ENCODE measurements around the gene MYOF. TPM values are rescaled to one million over a fixed set of nuclear protein-coding genes. Genes with fewer than 3 reads are reported as not detected.
"Not testable (repeated sequence)": the region's sequence is repeated elsewhere in the genome, so short reads cannot be mapped to it uniquely, and the experiment has no call there.

MYOF gene
- total and polyA plus RNA-seq, 9 of the 15 experiments (the other 6 are each of a cell fraction or from before 2014, with no cell fraction given) = 0.06 to 0.27 TPM; not detected in 7

- no peak for ATAC-seq
- no peaks in the 10 kb centered on the region for H3K36me3 ChIP-seq (ENCODE audit: control insufficient read depth, insufficient read depth, low read length)
- H3K79me2 ChIP-seq (ENCODE audit: control insufficient read depth, insufficient read depth, low read length) = no peaks in the 10 kb centered on the region
- H3K27me3 ChIP-seq (ENCODE audit: control insufficient read depth in 2 of 2, insufficient read depth in 2 of 2, low read length in 2 of 2) = peaks cover 4 to 33% of the 10 kb centered on the region in 2 experiments
- H3K9me3 ChIP-seq (replicated peaks; ENCODE audit: control insufficient read depth, insufficient read depth, low read depth, low read length) = no peaks in the 10 kb centered on the region
- H3K9ac ChIP-seq (ENCODE audit: insufficient read depth in 1 of 2, low read depth in 2 of 2, low read length in 2 of 2) = no peak overlapping the region
- intact Hi-C loops (cut with micrococcal nuclease) = no loop called here
- ChIA-PET CTCF (ENCODE audit: low intra/inter-chr PET ratio) (no interaction called here), POLR2A (no interaction called here)
- no peaks in the 10 kb centered on the region; a peak in 1 of 5 replicates for H3K4me1 ChIP-seq (replicated peaks in 1 of 2; ENCODE audit: control insufficient read depth in 2 of 2, insufficient read depth in 2 of 2, low read length in 2 of 2)
- no peak for FAIRE-seq
- in situ Hi-C loops (cut with MboI) = no loop called here
- BruUV-seq (replicated peaks) = no TSS peak
- no peaks in the 10 kb centered on the region for H4K20me1 ChIP-seq (replicated peaks; ENCODE audit: control insufficient read depth, insufficient read depth, low read length)
- no peak overlapping the region for H3K4me2 ChIP-seq (ENCODE audit: insufficient read depth, low read length)
- H2AFZ ChIP-seq (ENCODE audit: low read depth, low read length) = no peak overlapping the region
- no peak overlapping the region for H3K4me3 ChIP-seq
- H3K27ac ChIP-seq (ENCODE audit: extremely low read depth, low read depth, low read length) = no peak overlapping the region
- H3K9me1 ChIP-seq (ENCODE audit: control insufficient read depth, insufficient read depth, low read length) = no peaks in the 10 kb centered on the region
- WGBS (ENCODE audit: insufficient coverage, low coverage, missing lambda C conversion rate) = 2% methylated on average over 5 of the region's 5 CpGs
- no peak for DNase-seq (ENCODE audit: extremely low read depth in 1 of 4, low spot score in 3 of 4)
- no peak for TF ChIP-seq RUNX1 (IDR thresholded peaks at IDR 0.05; ENCODE audit: low read depth)
- TF ChIP-seq RFX1 (IDR thresholded peaks at IDR 0.05) = peak; percentile 78
Measured at GRCh38 chr10:93420091-93420490, 62.0 kb downstream of the MYOF start.

DNA sequence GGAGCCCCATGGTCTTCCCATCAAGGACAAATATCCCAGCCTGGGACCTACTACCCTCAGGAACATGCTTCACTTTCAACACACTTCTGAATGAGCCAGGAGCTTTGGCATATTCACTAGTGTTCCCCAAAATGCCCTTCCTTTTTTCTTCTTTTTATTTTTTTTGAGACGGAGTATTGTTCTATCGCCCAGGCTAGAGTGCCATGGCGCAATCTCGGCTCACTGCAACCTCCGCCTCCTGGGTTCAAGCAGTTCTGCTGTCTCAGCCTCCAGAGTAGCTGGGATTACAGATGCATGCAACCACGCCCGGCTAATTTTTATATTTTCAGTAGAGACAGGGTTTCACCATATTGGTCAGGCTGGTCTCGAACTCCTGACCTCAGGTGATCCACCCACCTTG, 63.1 kb downstream of the MYOF start:
- CTCF ChIA-PET (ENCODE audit: low intra/inter-chr PET ratio); H3K9me3 ChIP-seq (replicated peaks; ENCODE audit: control insufficient read depth, insufficient read depth, low read depth, low read length); DNase-seq (ENCODE audit: extremely low read depth in 1 of 4, low spot score in 3 of 4); H3K79me2 ChIP-seq (ENCODE audit: control insufficient read depth, insufficient read depth, low read length); H3K4me3 ChIP-seq; H3K4me1 ChIP-seq (replicated peaks in 1 of 2; ENCODE audit: control insufficient read depth in 2 of 2, insufficient read depth in 2 of 2, low read length in 2 of 2); H3K9ac ChIP-seq (ENCODE audit: insufficient read depth in 1 of 2, low read depth in 2 of 2, low read length in 2 of 2); H3K4me2 ChIP-seq (ENCODE audit: insufficient read depth, low read length); FAIRE-seq; H3K9me1 ChIP-seq (ENCODE audit: control insufficient read depth, insufficient read depth, low read length); H2AFZ ChIP-seq (ENCODE audit: low read depth, low read length); in situ Hi-C loops (cut with MboI); POLR2A ChIA-PET; H3K27ac ChIP-seq (ENCODE audit: extremely low read depth, low read depth, low read length); BruUV-seq (replicated peaks); ATAC-seq; H3K36me3 ChIP-seq (ENCODE audit: control insufficient read depth, insufficient read depth, low read length); H4K20me1 ChIP-seq (replicated peaks; ENCODE audit: control insufficient read depth, insufficient read depth, low read length); intact Hi-C loops (cut with micrococcal nuclease): not testable (repeated sequence)
- 2% methylated on average over 7 of the region's 8 CpGs for WGBS (ENCODE audit: insufficient coverage, low coverage, missing lambda C conversion rate)
- peaks cover 4 to 24% of the 10 kb centered on the region in 2 experiments for H3K27me3 ChIP-seq (ENCODE audit: control insufficient read depth in 2 of 2, insufficient read depth in 2 of 2, low read length in 2 of 2)

Data from K562 (cell line).